Keratinocyte (primary cell): Measurements from ENCODE around the gene PDE4DIP.
"Not testable (repeated sequence)": the region's sequence is repeated elsewhere in the genome, so short reads cannot be mapped to it uniquely, and the experiment has no call there.

Experiments
- CTCF ChIP-seq, 3 experiments: IDR thresholded peaks in 1 of 3; conservative IDR thresholded peaks in 1 of 3; optimal IDR thresholded peaks in 1 of 3; 2 replicates in 2 of 3; 3 replicates in 1 of 3; pipeline versions ENCODE3 to v1.5.1; 2011; ENCODE audit warnings: low read length in 3 of 3, mild to moderate bottlenecking in 3 of 3, moderate library complexity in 2 of 3, control low read depth in 1 of 3, inconsistent platforms in 1 of 3; ENCODE audit not compliant: insufficient read depth in 2 of 3; ENCODE audit errors: extremely low read depth in 1 of 3
- EZH2 ChIP-seq: IDR thresholded peaks from one replicate; pipeline ENCODE4 v1.6.1; 2012; ENCODE audit warnings: inconsistent platforms, mild to moderate bottlenecking, low read length, moderate library complexity

GRCh38 chr1:149024327-149024726, 180.1 kb downstream of the PDE4DIP start:
- TF ChIP-seq CTCF (optimal IDR thresholded peaks at IDR 0.05 in 1 of 3, IDR thresholded peaks at IDR 0.05 in 1 of 3, conservative IDR thresholded peaks at IDR 0.05 in 1 of 3; ENCODE audit: extremely low read depth in 1 of 3, insufficient read depth in 2 of 3, low read length in 3 of 3); EZH2: not testable (repeated sequence)
